Panc1 (cell line): ENCODE measurements around the gene AP2B1. TPM values are rescaled to one million over a fixed set of nuclear protein-coding genes. Genes with fewer than 3 reads are reported as not detected.

ENCODE experiments used
- ATAC-seq: fragments of 200-7000 bp; cut with Tn5 transposase; 2 replicates; pipeline ENCODE4 v1.9.1; 2020; ENCODE audit warnings: mild to moderate bottlenecking, moderate library complexity
- BruUV-seq: library from RNA; stranded (reverse); fragments of 400-500 nt; replicated peaks from 2 replicates; lab custom pipeline; 2021; lab: Mats Ljungman, UMichigan
- CTCF ChIA-PET: fragments of 300-600 bp; sonication (Branson Sonifier 250); formaldehyde crosslinking; loops from one replicate; lab custom pipeline; 2022; ENCODE audit warnings: antibody characterized with exemption; lab: Charles Lee
- POLR2A ChIA-PET: fragments of 300-600 bp; sonication (Branson Sonifier 250); formaldehyde crosslinking; loops from one replicate; lab custom pipeline; 2022; ENCODE audit warnings: antibody characterized with exemption; lab: Charles Lee
- DNase-seq: peaks from one replicate; pipeline ENCODE4 v3.0.0-alpha.2; 2010; ENCODE audit warnings: low read depth, low spot score
- H3K27ac ChIP-seq: 2 replicates; pipeline ENCODE4 v1.5.1; 2011; ENCODE audit warnings: mild to moderate bottlenecking, low read length, inconsistent platforms
- H3K27me3 ChIP-seq: fragments of 200-500 bp; sonication (Bioruptor generic); 2 replicates; pipeline ENCODE4 v1.6.0; 2014; ENCODE audit warnings: low read length, inconsistent platforms; ENCODE audit not compliant: control insufficient read depth, insufficient read depth
- H3K36me3 ChIP-seq: fragments of 200-500 bp; sonication (Bioruptor generic); 2 replicates; pipeline ENCODE4 v1.5.1; 2014; ENCODE audit warnings: inconsistent platforms, mild to moderate bottlenecking, low read length, moderate library complexity; ENCODE audit not compliant: control insufficient read depth, insufficient read depth
- H3K4me1 ChIP-seq: 2 replicates; pipeline ENCODE4 v1.5.1; 2011; ENCODE audit warnings: inconsistent platforms, mild to moderate bottlenecking, low read length, moderate library complexity; ENCODE audit not compliant: control insufficient read depth, insufficient read depth
- H3K4me3 ChIP-seq, 2 experiments: 2 replicates each; pipeline ENCODE4 v1.5.1; 2011 to 2012; ENCODE audit warnings: low read depth in 2 of 2, low read length in 2 of 2, mild to moderate bottlenecking in 2 of 2, inconsistent platforms in 1 of 2, moderate library complexity in 1 of 2
- H3K9me3 ChIP-seq: fragments of 200-500 bp; sonication (Bioruptor generic); 2 replicates; pipeline ENCODE4 v1.5.1; 2014; ENCODE audit warnings: low read depth, mild to moderate bottlenecking, inconsistent platforms, low read length, moderate library complexity; ENCODE audit not compliant: control insufficient read depth, insufficient read depth
- POLR2AphosphoS5 ChIP-seq: IDR thresholded peaks from 2 replicates; pipeline ENCODE4 v1.6.1; 2012; ENCODE audit warnings: mild to moderate bottlenecking, low read depth, low read length, moderate library complexity
- SIN3A ChIP-seq: IDR thresholded peaks from 2 replicates; pipeline ENCODE4 v1.6.1; 2012; ENCODE audit warnings: low read depth, mild to moderate bottlenecking, low read length, moderate library complexity, borderline replicate concordance; ENCODE audit not compliant: insufficient read depth
- TCF7L2 ChIP-seq: IDR thresholded peaks from 2 replicates; pipeline ENCODE4 v1.6.1; 2011; ENCODE audit warnings: mild to moderate bottlenecking, low read depth, low read length, inconsistent platforms
- in situ Hi-C: cut with HindIII; loops from 2 replicates; pipeline ENCODE4 v1.10.0; 2016; ENCODE audit warnings: low sequenced_read_pairs, low pct_unique_long_range_greater_than_20kb
- intact Hi-C: fragments of 100-400 bp; cut with micrococcal nuclease; formaldehyde crosslinking; loops from one replicate; pipeline ENCODE4 v1.10.0; 2022; ENCODE audit not compliant: unreplicated experiment
- total RNA-seq: library from RNA; stranded (reverse); gene quantifications from one replicate; pipeline ENCODE4 v1.2.1, GENCODE V29; 2021; ENCODE audit not compliant: unreplicated experiment
- TF ChIP-seq, protein P1 (sequence below), 2 experiments: IDR thresholded peaks; 2 replicates each; pipeline ENCODE4 v1.6.1; 2011 to 2012; ENCODE audit warnings: low read depth in 2 of 2, control low read depth in 1 of 2, low read length in 1 of 2, mild to moderate bottlenecking in 1 of 2, moderate library complexity in 1 of 2; ENCODE audit not compliant: insufficient read depth in 1 of 2
- TF ChIP-seq, protein P2 (sequence below): fragments of 450-650 bp; IDR thresholded peaks from 2 replicates; pipeline ENCODE4 v1.5.1; 2017; ENCODE audit warnings: mild to moderate bottlenecking

The AP2B1 gene
- total RNA-seq, 1 experiment from 2014 or later: 446 TPM

DNA sequence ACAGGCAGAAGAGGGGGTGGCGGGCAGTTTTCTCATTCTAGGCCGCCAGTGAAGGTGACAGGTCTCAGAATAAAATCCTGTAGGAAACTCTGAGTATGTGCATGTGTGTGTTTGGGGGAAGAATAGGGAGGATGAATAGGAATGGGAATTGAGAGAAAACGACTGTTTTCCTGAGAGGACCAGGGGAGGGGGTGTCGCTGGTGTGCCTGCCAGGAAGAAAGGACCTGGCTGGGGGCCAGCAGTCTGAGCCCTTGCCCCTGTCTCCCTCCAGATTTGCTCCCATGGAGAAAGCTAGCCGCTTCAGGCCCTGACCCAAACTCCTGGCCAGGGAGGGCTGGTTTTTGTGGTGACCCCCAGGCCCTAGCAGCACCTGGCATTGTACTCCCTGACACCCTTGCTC, 187.9 kb downstream of the AP2B1 start:
- ChIA-PET POLR2A (interaction anchor here (0.6 kb wide), 1 partner anchor 35 kb away, joined by 3 read pairs; no protein-coding TSS in a partner anchor), CTCF (no interaction called here)
- in situ Hi-C loops: no loop called here
- Histone ChIP-seq H3K27ac (no peak overlapping the region), H3K27me3 (no peaks in the 10 kb centered on the region), H3K36me3 (no peaks in the 10 kb centered on the region), H3K4me3 (no peak overlapping the region), H3K9me3 (no peaks in the 10 kb centered on the region), H3K4me1 (0 out of 2 replicates have a peak, but pooled peaks cover 7% of the 10 kb centered on the region)
- BruUV-seq: no TSS peak
- DNase-seq: no peak
- ATAC-seq: no peak
- intact Hi-C loops: no loop called here
- no peak for TF ChIP-seq SIN3A
- TF ChIP-seq, protein P1, sequence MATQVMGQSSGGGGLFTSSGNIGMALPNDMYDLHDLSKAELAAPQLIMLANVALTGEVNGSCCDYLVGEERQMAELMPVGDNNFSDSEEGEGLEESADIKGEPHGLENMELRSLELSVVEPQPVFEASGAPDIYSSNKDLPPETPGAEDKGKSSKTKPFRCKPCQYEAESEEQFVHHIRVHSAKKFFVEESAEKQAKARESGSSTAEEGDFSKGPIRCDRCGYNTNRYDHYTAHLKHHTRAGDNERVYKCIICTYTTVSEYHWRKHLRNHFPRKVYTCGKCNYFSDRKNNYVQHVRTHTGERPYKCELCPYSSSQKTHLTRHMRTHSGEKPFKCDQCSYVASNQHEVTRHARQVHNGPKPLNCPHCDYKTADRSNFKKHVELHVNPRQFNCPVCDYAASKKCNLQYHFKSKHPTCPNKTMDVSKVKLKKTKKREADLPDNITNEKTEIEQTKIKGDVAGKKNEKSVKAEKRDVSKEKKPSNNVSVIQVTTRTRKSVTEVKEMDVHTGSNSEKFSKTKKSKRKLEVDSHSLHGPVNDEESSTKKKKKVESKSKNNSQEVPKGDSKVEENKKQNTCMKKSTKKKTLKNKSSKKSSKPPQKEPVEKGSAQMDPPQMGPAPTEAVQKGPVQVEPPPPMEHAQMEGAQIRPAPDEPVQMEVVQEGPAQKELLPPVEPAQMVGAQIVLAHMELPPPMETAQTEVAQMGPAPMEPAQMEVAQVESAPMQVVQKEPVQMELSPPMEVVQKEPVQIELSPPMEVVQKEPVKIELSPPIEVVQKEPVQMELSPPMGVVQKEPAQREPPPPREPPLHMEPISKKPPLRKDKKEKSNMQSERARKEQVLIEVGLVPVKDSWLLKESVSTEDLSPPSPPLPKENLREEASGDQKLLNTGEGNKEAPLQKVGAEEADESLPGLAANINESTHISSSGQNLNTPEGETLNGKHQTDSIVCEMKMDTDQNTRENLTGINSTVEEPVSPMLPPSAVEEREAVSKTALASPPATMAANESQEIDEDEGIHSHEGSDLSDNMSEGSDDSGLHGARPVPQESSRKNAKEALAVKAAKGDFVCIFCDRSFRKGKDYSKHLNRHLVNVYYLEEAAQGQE (IDR thresholded peaks at IDR 0.05; ENCODE audit: insufficient read depth in 1 of 2, low read depth in 2 of 2, low read length in 1 of 2): no peak
- no peak for TF ChIP-seq POLR2AphosphoS5
- TF ChIP-seq, protein P2, sequence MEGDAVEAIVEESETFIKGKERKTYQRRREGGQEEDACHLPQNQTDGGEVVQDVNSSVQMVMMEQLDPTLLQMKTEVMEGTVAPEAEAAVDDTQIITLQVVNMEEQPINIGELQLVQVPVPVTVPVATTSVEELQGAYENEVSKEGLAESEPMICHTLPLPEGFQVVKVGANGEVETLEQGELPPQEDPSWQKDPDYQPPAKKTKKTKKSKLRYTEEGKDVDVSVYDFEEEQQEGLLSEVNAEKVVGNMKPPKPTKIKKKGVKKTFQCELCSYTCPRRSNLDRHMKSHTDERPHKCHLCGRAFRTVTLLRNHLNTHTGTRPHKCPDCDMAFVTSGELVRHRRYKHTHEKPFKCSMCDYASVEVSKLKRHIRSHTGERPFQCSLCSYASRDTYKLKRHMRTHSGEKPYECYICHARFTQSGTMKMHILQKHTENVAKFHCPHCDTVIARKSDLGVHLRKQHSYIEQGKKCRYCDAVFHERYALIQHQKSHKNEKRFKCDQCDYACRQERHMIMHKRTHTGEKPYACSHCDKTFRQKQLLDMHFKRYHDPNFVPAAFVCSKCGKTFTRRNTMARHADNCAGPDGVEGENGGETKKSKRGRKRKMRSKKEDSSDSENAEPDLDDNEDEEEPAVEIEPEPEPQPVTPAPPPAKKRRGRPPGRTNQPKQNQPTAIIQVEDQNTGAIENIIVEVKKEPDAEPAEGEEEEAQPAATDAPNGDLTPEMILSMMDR: no peak
- TF ChIP-seq TCF7L2: no peak

DNA sequence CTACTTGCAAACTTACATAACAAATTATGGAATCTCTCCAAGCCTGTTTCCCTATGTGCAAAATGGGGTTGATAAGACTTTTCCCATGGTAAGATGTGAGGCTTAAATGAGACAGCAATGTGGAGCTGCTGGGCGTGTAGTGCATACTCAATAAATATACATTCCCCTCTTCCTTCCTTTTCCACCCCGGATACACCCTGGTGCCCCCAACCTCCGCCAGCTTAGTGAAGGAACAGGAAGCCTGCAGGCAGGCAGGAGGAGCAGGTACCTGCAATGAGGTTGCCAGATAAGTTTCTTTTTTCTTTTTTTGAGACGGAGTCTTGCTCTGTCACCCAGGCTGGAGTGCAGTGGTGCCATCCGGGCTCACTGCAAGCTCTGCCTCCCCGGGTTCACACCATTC, 188.5 kb downstream of the AP2B1 start:
- no peaks in the 10 kb centered on the region for H3K9me3 ChIP-seq
- DNase-seq (no peak), ATAC-seq (no peak)
- ChIA-PET POLR2A (interaction anchor here (0.6 to 0.7 kb wide), 2 partner anchors 11 to 32 kb away, joined by 3 to 8 read pairs; no protein-coding TSS in a partner anchor), CTCF (no interaction called here)
- H3K36me3 ChIP-seq: no peaks in the 10 kb centered on the region
- BruUV-seq: no TSS peak
- TF ChIP-seq, protein P1 (IDR thresholded peaks at IDR 0.05; ENCODE audit: insufficient read depth in 1 of 2, low read depth in 2 of 2, low read length in 1 of 2): no peak
- H3K4me1 ChIP-seq: 0 out of 2 replicates have a peak, but pooled peaks cover 7% of the 10 kb centered on the region
- intact Hi-C loops (no loop called here), in situ Hi-C loops (no loop called here)
- H3K27me3 ChIP-seq: no peaks in the 10 kb centered on the region
- H3K4me3 ChIP-seq: no peak overlapping the region
- H3K27ac ChIP-seq: no peak overlapping the region

Other genes with a start within 250 kb of the AP2B1 start
- 45.0 TPM for gene SLFN11, start 213.7 kb upstream of the AP2B1 start, total RNA-seq
- 35.2 TPM for gene SLFN12, start 154.8 kb upstream of the AP2B1 start, total RNA-seq
- 56.5 TPM for gene SLFN13, start 138.6 kb upstream of the AP2B1 start, total RNA-seq
- gene SLFN12L, start 49.6 kb upstream of the AP2B1 start, total RNA-seq: 0.33 TPM
- gene SLFN14, start 26.5 kb upstream of the AP2B1 start, total RNA-seq: not detected
- 6.6 TPM for gene PEX12, start 8.8 kb upstream of the AP2B1 start, total RNA-seq
- gene RASL10B, start 144.3 kb downstream of the AP2B1 start, total RNA-seq: 4.3 TPM
- not detected for gene GAS2L2, start 165.9 kb downstream of the AP2B1 start, total RNA-seq
- gene C17orf50, start 173.6 kb downstream of the AP2B1 start, total RNA-seq: not detected
- 1.6 TPM for gene MMP28, start 208.3 kb downstream of the AP2B1 start, total RNA-seq
- gene TAF15, start 222.2 kb downstream of the AP2B1 start, total RNA-seq: 249 TPM